ENCODE measurements around the gene TMEM52. TPM values are rescaled to one million over a fixed set of nuclear protein-coding genes. Genes with fewer than 3 reads are reported as not detected.

The TMEM52 gene
- total RNA-seq, 1 donor from 2014 or later, result 0.51 TPM

DNA sequence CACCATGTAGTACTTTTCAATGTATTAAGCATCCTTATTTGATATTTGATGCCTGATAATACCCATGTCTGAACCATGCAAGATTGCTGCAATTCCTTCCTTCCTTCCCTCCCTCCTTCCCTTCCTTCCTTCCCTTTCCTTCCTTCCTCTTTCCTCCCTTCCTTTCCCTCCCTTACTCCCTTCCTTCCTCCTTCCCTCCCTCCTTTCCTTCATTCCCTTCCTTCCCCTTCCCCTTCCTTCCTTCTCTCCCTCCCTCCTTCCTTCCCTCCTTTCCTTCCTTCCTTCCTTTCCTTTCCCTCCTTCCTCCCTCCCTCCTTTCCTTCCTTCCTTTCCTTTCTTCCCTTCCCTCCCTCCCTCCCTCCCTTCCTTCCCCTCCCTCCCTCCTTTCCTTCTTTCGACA is 29.7 kb upstream of the TMEM52 start:
- Mint-ChIP-seq H3K27me3 (peaks cover 10% of the 10 kb centered on the region), H3K4me1 (peaks cover 4% of the 10 kb centered on the region), H3K27ac (no peak overlapping the region), H3K36me3 (ENCODE audit: low read depth) (no peaks in the 10 kb centered on the region), H3K9me3 (peaks cover 11% of the 10 kb centered on the region), H3K4me3 (no peak overlapping the region)
- ChIA-PET CTCF (no interaction called here), POLR2A (no interaction called here)
- intact Hi-C loops (cut with micrococcal nuclease), result no loop called here
- TF ChIP-seq, protein P1, sequence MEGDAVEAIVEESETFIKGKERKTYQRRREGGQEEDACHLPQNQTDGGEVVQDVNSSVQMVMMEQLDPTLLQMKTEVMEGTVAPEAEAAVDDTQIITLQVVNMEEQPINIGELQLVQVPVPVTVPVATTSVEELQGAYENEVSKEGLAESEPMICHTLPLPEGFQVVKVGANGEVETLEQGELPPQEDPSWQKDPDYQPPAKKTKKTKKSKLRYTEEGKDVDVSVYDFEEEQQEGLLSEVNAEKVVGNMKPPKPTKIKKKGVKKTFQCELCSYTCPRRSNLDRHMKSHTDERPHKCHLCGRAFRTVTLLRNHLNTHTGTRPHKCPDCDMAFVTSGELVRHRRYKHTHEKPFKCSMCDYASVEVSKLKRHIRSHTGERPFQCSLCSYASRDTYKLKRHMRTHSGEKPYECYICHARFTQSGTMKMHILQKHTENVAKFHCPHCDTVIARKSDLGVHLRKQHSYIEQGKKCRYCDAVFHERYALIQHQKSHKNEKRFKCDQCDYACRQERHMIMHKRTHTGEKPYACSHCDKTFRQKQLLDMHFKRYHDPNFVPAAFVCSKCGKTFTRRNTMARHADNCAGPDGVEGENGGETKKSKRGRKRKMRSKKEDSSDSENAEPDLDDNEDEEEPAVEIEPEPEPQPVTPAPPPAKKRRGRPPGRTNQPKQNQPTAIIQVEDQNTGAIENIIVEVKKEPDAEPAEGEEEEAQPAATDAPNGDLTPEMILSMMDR (IDR thresholded peaks at IDR 0.05), result no peak
- DNase-seq, result no peak
- ATAC-seq (ENCODE audit: low read depth), result no peak

DNA sequence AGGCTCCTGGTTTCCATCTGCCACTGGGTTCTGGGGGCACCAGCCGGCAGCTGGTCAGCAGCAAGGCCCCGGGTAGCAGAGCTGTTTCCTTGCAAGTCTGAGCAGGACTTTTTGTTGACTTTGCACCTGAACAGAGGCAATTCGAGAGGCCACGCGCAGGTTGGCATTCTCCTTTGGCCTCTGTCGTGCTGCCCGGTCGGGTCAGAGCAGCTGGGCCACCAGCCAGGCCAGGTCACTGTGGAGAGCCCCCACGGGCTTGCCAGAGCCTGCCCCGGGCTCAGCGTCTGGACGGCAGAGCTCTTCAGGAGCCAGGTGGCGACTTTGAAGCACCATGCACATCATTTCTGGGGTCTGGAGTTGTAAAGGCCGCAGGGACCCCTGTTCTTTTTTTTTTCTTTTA is 28.4 kb upstream of the TMEM52 start:
- Mint-ChIP-seq H3K27ac (no peak overlapping the region), H3K4me1 (peaks cover 6% of the 10 kb centered on the region), H3K4me3 (no peak overlapping the region), H3K27me3 (peaks cover 6% of the 10 kb centered on the region), H3K36me3 (ENCODE audit: low read depth) (no peaks in the 10 kb centered on the region), H3K9me3 (peaks cover 11% of the 10 kb centered on the region)
- CTCF ChIA-PET, result no interaction called here
- POLR2A ChIA-PET, result no interaction called here
- intact Hi-C loops (cut with micrococcal nuclease), result no loop called here
- no peak for ATAC-seq (ENCODE audit: low read depth)
- DNase-seq, result no peak
- TF ChIP-seq, protein P1 (IDR thresholded peaks at IDR 0.05), result no peak

GRCh38 chr1:1946540-1946939 is 27.5 kb upstream of the TMEM52 start:
- H3K36me3 Mint-ChIP-seq (ENCODE audit: low read depth), result no peaks in the 10 kb centered on the region
- CTCF ChIA-PET, result no interaction called here
- TF ChIP-seq, protein P1 (IDR thresholded peaks at IDR 0.05), result no peak
- ATAC-seq (ENCODE audit: low read depth) (no peak), DNase-seq (no peak)
- peaks cover 9% of the 10 kb centered on the region for H3K9me3 Mint-ChIP-seq
- H3K4me3 Mint-ChIP-seq, result no peak overlapping the region
- H3K27me3 Mint-ChIP-seq, result peaks cover 6% of the 10 kb centered on the region
- H3K4me1 Mint-ChIP-seq, result peaks cover 6% of the 10 kb centered on the region
- POLR2A ChIA-PET, result no interaction called here
- intact Hi-C loops (cut with micrococcal nuclease), result no loop called here
- no peak overlapping the region for H3K27ac Mint-ChIP-seq

- Mint-ChIP-seq H3K4me3 (no peak overlapping the region), H3K4me1 (peaks cover 6% of the 10 kb centered on the region), H3K9me3 (peaks cover 4% of the 10 kb centered on the region), H3K36me3 (ENCODE audit: low read depth) (no peaks in the 10 kb centered on the region), H3K27me3 (peaks cover 6% of the 10 kb centered on the region), H3K27ac (no peak overlapping the region)
- ChIA-PET CTCF (interaction anchor here (0.6 kb wide), 1 partner anchor 139 kb away, joined by 4 read pairs; no protein-coding TSS in a partner anchor), POLR2A (no interaction called here)
- intact Hi-C loops (cut with micrococcal nuclease), result loop anchor here (2.0 kb wide), 1 partner anchor 195 kb away; no protein-coding TSS in a partner anchor
- ATAC-seq (ENCODE audit: low read depth) (no peak), DNase-seq (no peak)
- TF ChIP-seq, protein P1 (IDR thresholded peaks at IDR 0.05), result no peak
Measured at GRCh38 chr1:1945782-1946393, 26.8 kb upstream of the TMEM52 start.

DNA sequence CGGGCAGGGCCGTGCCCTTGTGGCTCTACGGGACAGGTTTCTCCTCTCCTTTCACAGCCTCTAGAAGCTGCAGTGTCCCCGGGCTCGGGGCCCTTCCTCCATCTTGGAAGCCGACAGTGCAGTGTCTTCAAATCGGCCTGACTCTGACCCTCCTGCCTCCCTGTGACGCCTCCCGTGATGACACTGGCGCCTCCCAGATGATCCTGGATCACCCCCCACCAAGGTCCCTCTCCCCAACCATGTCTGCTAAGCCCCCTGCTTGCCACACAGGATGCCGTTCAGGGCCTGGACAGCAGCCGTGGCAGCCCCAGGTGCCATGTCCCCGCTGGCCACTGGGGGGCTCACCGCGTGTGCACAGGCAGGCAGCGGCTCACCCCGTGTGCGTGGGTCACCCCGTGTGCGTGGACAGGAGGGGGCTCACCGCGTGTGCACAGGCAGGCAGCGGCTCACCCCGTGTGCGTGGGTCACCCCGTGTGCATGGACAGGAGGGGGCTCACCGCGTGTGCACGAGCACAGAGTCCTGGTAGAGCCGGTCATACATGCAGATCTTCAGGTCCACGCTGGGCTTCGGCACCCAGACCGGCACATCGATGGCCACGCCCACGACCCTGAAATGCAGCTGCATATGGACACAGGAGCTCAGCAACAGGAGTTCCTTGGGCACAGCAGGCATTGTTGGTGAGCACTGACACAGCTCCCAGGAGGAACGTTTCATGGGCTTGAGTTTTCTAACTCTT is 24.9 kb upstream of the TMEM52 start:
- TF ChIP-seq, protein P1 (IDR thresholded peaks at IDR 0.05), result peak; percentile 48
- peaks cover 2% of the 10 kb centered on the region for H3K27me3 Mint-ChIP-seq
- peaks cover 6% of the 10 kb centered on the region for H3K4me1 Mint-ChIP-seq
- DNase-seq (peak; percentile 63), ATAC-seq (ENCODE audit: low read depth) (peak; percentile 94)
- no peaks in the 10 kb centered on the region for H3K36me3 Mint-ChIP-seq (ENCODE audit: low read depth)
- H3K4me3 Mint-ChIP-seq, result peak overlapping the region; percentile 9
- H3K9me3 Mint-ChIP-seq, result no peaks in the 10 kb centered on the region
- CTCF ChIA-PET, result interaction anchor here (1.5 to 2.4 kb wide), 3 partner anchors 101 to 230 kb away, joined by 3 to 18 read pairs (median 4); no protein-coding TSS in a partner anchor
- H3K27ac Mint-ChIP-seq, result no peak overlapping the region
- POLR2A ChIA-PET, result no interaction called here
- intact Hi-C loops (cut with micrococcal nuclease), result loop anchor here (1.0 to 2.0 kb wide), 2 partner anchors 100 to 197 kb away; no protein-coding TSS in a partner anchor

Data from activated B cell treated with CpG ODN at 0.5 μM for 24 hours (primary cell).